Prostate gland (tissue), 2 donors: ENCODE data around the gene TECR.

Experiments used
- CTCF ChIP-seq, 4 experiments: fragments of 200-600 bp in 2 of 4; fragments of 450-650 bp in 2 of 4; sonication (generic) in 2 of 4; IDR thresholded peaks; 1 replicate in 3 of 4; 2 replicates in 1 of 4; pipeline ENCODE4 v1.5.1; 2016 to 2019; ENCODE audit warnings: antibody characterized with exemption in 4 of 4, mild to moderate bottlenecking in 2 of 4, moderate library complexity in 2 of 4
- POLR2A ChIP-seq: fragments of 450-650 bp; IDR thresholded peaks from one replicate; pipeline ENCODE4 v1.6.1; 2016; ENCODE audit warnings: antibody characterized with exemption, mild to moderate bottlenecking

DNA sequence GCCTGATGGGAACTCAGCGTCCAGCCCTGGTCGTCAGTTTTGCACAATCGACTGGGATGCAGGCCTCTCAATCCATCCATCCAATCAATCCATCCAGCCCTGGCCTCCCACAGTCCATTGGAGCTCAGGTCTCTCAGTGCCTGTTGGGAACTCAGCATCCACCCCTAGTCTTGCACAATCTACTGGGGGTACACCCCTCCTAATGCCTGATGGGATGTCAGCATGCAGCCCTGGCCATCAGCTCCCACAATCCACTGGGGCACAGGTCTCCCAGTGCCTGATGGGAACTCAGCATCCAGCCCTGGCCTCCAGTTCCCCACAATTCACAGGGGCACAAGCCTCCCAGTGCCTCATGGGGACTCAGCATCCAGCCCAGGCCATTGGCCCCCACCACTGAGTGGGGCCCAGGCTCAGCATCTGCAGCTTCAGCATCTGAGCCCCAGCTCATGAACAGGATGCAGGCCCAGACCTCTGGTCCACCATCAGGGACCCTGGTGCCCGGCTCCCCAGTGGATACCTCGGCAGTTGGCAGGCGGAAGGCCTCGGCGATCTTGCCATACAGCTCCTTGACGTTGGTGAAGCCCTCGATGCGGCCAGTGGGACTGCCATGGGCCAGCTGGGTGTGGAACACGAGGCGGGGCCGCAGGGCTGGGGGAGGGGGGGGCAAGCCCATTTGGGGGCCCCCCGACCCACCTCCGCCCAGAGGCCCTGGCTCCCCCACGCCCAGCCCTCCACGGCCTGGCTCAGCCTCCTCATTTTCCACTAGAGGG lies 47.0 kb upstream of the TECR start:
- no peak for TF ChIP-seq CTCF (IDR thresholded peaks at IDR 0.05)
- TF ChIP-seq POLR2A, result no peak
